OCI-LY1 (cell line): ENCODE results near the gene RASSF5.
A peak's percentile ranks its signal among the peaks of the same experiment; 100 is the strongest.

Experiments
- H2AFZ ChIP-seq: fragments of 200-600 bp; sonication (generic), shearing (Covaris generic); 2 replicates; pipeline ENCODE4 v1.6.0; 2014; ENCODE audit warnings: antibody characterized with exemption, mild to moderate bottlenecking, low read length
- H3F3A ChIP-seq: fragments of 200-600 bp; sonication (generic), shearing (Covaris generic); 2 replicates; pipeline ENCODE4 v1.6.0; 2014; ENCODE audit warnings: mild to moderate bottlenecking, antibody characterized with exemption, low read length, moderate library complexity; ENCODE audit not compliant: insufficient read depth
- H3K27ac ChIP-seq: fragments of 200-600 bp; sonication (generic); 2 replicates; pipeline ENCODE4 v1.5.1; 2014; ENCODE audit warnings: low read length, mixed run types, mild to moderate bottlenecking, low read depth; ENCODE audit not compliant: poor library complexity, severe bottlenecking
- H3K27me3 ChIP-seq: fragments of 200-600 bp; sonication (generic); 2 replicates; pipeline ENCODE4 v1.6.0; 2014; ENCODE audit warnings: antibody characterized with exemption, mild to moderate bottlenecking, low read length, moderate library complexity; ENCODE audit not compliant: insufficient read depth
- H3K36me3 ChIP-seq: fragments of 200-600 bp; sonication (generic); 2 replicates; pipeline ENCODE4 v1.6.1; 2014; ENCODE audit warnings: mild to moderate bottlenecking, antibody characterized with exemption, low read length, moderate library complexity, mixed read lengths; ENCODE audit not compliant: insufficient read depth
- H3K4me1 ChIP-seq: fragments of 200-600 bp; sonication (generic); 2 replicates; pipeline ENCODE4 v1.5.1; 2014; ENCODE audit warnings: mild to moderate bottlenecking, low read length, moderate library complexity; ENCODE audit not compliant: insufficient read depth, severe bottlenecking
- H3K4me2 ChIP-seq: fragments of 200-600 bp; sonication (generic), shearing (Covaris generic); 2 replicates; pipeline ENCODE4 v1.6.1; 2014; ENCODE audit warnings: low read length
- H3K4me3 ChIP-seq: fragments of 200-600 bp; sonication (generic); 2 replicates; pipeline ENCODE4 v1.5.1; 2014; ENCODE audit warnings: low read length, low read depth, mild to moderate bottlenecking, mixed read lengths; ENCODE audit not compliant: poor library complexity, severe bottlenecking
- H3K79me2 ChIP-seq: fragments of 200-600 bp; shearing (Covaris generic); 2 replicates; pipeline ENCODE4 v1.6.1; 2016; ENCODE audit warnings: mixed run types, low read length, mixed read lengths; ENCODE audit not compliant: insufficient read depth
- H3K9ac ChIP-seq: fragments of 200-600 bp; sonication (generic), shearing (Covaris generic); 2 replicates; pipeline ENCODE4 v1.6.1; 2014; ENCODE audit warnings: mild to moderate bottlenecking, low read length, mixed read lengths
- H3K9me2 ChIP-seq: fragments of 200-600 bp; sonication (generic), shearing (Covaris generic); 2 replicates; pipeline ENCODE4 v1.6.1; 2014; ENCODE audit warnings: low read depth, mild to moderate bottlenecking, low read length, mixed read lengths
- H3K9me3 ChIP-seq: fragments of 200-600 bp; shearing (Covaris generic); 2 replicates; pipeline ENCODE4 v1.6.1; 2014; ENCODE audit warnings: low read length, mixed read lengths
- H4K20me1 ChIP-seq: fragments of 200-600 bp; sonication (generic), shearing (Covaris generic); 2 replicates; pipeline ENCODE4 v1.6.0; 2016; ENCODE audit warnings: mild to moderate bottlenecking, low read length; ENCODE audit not compliant: insufficient read depth
- CTCF ChIP-seq: fragments of 200-600 bp; sonication (generic), shearing (Covaris generic); IDR thresholded peaks from 2 replicates; pipeline ENCODE4 v1.5.1; 2017; ENCODE audit warnings: mild to moderate bottlenecking, antibody characterized with exemption, low read length, moderate library complexity, mixed read lengths
- EZH2 ChIP-seq: fragments of 200-600 bp; sonication (generic), shearing (Covaris generic); IDR thresholded peaks from 2 replicates; pipeline ENCODE4 v1.8.0; 2017; ENCODE audit warnings: borderline replicate concordance, mixed run types, mild to moderate bottlenecking, antibody characterized with exemption, low read length, moderate library complexity, mixed read lengths

The RASSF5 gene

GRCh38 chr1:206628916-206629315 lies 121.6 kb downstream of the RASSF5 start:
- H3K9ac ChIP-seq: no peak overlapping the region
- H4K20me1 ChIP-seq: no peaks in the 10 kb centered on the region
- no peaks in the 10 kb centered on the region for H3K36me3 ChIP-seq
- no peak overlapping the region for H2AFZ ChIP-seq
- no peak overlapping the region for H3K4me3 ChIP-seq
- no peak overlapping the region for H3K27ac ChIP-seq
- no peaks in the 10 kb centered on the region for H3K9me2 ChIP-seq
- no peak overlapping the region for H3K4me2 ChIP-seq
- no peaks in the 10 kb centered on the region for H3K79me2 ChIP-seq
- H3K4me1 ChIP-seq: no peaks in the 10 kb centered on the region
- no peaks in the 10 kb centered on the region for H3F3A ChIP-seq
- TF ChIP-seq EZH2 (no peak), CTCF (no peak)
- H3K27me3 ChIP-seq: no peaks in the 10 kb centered on the region; the same call in 1 of the 2 replicates
- no peaks in the 10 kb centered on the region for H3K9me3 ChIP-seq

GRCh38 chr1:206631085-206631509 lies 123.8 kb downstream of the RASSF5 start:
- Histone ChIP-seq H3K9ac (no peak overlapping the region), H4K20me1 (no peaks in the 10 kb centered on the region), H3K4me1 (peaks cover 14% of the 10 kb centered on the region), H3K36me3 (no peaks in the 10 kb centered on the region), H2AFZ (no peak overlapping the region; the same call in 1 of the 2 replicates), H3K4me3 (no peak overlapping the region), H3K9me2 (no peaks in the 10 kb centered on the region), H3K9me3 (no peaks in the 10 kb centered on the region), H3K4me2 (no peak overlapping the region), H3F3A (no peaks in the 10 kb centered on the region), H3K27ac (no peak overlapping the region), H3K79me2 (no peaks in the 10 kb centered on the region), H3K27me3 (no peaks in the 10 kb centered on the region)
- TF ChIP-seq CTCF (peak; percentile 78), EZH2 (no peak)

GRCh38 chr1:206633708-206634121 lies 126.4 kb downstream of the RASSF5 start:
- Histone ChIP-seq H3F3A (peaks cover 4% of the 10 kb centered on the region; the same call in 1 of the 2 replicates), H2AFZ (no peak overlapping the region), H3K9ac (no peak overlapping the region), H3K4me2 (no peak overlapping the region), H3K4me3 (no peak overlapping the region), H3K36me3 (no peaks in the 10 kb centered on the region), H3K79me2 (no peaks in the 10 kb centered on the region), H4K20me1 (no peaks in the 10 kb centered on the region), H3K27me3 (no peaks in the 10 kb centered on the region), H3K9me3 (no peaks in the 10 kb centered on the region), H3K9me2 (no peaks in the 10 kb centered on the region), H3K27ac (no peak overlapping the region), H3K4me1 (peaks cover 34% of the 10 kb centered on the region)
- TF ChIP-seq EZH2 (no peak), CTCF (no peak)
